GM12873 (cell line): ENCODE data around the gene EMC9.

ENCODE experiments used
- TF ChIP-seq, protein P1 (sequence below): IDR thresholded peaks from 2 replicates; pipeline ENCODE4 v1.5.1; 2012; ENCODE audit warnings: low read depth, mild to moderate bottlenecking, moderate library complexity, low read length, control low read depth; ENCODE audit not compliant: insufficient read depth; ENCODE audit errors: missing control alignments

Gene EMC9

GRCh38 chr14:24115422-24116127 lies 25.8 kb downstream of the EMC9 start:
- TF ChIP-seq, protein P1, sequence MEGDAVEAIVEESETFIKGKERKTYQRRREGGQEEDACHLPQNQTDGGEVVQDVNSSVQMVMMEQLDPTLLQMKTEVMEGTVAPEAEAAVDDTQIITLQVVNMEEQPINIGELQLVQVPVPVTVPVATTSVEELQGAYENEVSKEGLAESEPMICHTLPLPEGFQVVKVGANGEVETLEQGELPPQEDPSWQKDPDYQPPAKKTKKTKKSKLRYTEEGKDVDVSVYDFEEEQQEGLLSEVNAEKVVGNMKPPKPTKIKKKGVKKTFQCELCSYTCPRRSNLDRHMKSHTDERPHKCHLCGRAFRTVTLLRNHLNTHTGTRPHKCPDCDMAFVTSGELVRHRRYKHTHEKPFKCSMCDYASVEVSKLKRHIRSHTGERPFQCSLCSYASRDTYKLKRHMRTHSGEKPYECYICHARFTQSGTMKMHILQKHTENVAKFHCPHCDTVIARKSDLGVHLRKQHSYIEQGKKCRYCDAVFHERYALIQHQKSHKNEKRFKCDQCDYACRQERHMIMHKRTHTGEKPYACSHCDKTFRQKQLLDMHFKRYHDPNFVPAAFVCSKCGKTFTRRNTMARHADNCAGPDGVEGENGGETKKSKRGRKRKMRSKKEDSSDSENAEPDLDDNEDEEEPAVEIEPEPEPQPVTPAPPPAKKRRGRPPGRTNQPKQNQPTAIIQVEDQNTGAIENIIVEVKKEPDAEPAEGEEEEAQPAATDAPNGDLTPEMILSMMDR: no peak

- TF ChIP-seq, protein P1: no peak
These were observed 26.6 kb downstream of the EMC9 start, which contains the start of the genes DCAF11 and NRL for GRCh38 chr14:24114532-24115421. TSS of gene DCAF11 (plus strand) at chr14:24114777. CDS start at chr14:24115595, 818 bp downstream. TSS of gene NRL (minus strand) at chr14:24114949. CDS start at chr14:24082848, 32,101 bp downstream.

DNA sequence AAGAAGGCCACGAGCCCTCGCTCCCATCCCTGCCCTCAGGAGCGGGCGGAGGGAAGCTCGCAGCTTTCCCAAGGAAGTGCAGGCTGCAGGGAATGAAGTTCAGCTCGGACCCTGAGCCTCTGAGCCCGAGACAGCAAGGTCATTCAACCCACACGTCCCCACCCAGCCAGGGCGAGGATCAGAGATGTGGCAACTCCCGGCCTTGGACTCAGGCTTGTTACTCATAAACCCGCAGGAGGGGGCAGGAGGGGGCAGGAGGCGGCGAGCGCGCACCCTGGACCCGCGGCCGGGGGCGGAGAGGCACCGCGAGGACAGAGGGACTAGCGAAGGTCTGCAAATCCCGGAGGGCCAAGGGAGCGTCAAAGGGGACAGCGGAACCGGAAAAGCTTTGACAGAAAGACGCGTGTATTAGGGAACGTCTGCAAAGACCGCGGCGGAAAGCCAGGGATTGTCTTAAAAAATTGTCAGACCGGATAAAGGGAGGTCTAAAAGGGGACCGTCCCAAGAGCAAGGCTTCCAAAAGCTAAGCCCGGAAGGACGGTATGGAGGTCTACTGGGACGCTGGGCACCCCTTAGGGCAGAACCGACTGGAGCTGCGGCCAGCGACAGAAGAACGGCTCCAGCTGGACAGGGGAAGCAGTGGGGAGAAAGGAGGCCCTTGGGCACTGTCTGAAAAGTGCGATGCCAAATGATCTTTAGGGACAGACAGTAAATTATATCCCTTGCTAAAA lies 27.4 kb downstream of the EMC9 start:
- TF ChIP-seq, protein P1: no peak

GRCh38 chr14:24113379-24113800 lies 28.0 kb downstream of the EMC9 start:
- TF ChIP-seq, protein P1: no peak

DNA sequence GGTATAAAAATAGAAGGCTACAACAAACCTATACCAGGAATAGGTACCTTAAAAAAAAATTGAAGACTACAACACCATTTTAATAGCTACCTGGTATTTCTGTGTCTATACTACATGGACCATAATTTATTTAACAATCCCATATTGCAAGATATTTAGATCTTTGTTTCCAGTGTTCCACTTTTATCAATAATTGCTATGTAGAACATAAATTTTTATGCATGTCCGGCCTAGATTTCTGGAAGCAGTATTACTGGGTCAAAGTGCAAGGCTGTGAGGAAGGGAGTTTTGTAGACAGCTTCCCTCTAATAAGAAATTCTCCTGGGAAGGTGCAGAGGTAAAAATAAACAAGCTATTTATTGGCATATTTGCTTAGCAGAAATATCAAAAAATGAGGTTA lies 30.9 kb downstream of the EMC9 start:
- TF ChIP-seq, protein P1: no peak

DNA sequence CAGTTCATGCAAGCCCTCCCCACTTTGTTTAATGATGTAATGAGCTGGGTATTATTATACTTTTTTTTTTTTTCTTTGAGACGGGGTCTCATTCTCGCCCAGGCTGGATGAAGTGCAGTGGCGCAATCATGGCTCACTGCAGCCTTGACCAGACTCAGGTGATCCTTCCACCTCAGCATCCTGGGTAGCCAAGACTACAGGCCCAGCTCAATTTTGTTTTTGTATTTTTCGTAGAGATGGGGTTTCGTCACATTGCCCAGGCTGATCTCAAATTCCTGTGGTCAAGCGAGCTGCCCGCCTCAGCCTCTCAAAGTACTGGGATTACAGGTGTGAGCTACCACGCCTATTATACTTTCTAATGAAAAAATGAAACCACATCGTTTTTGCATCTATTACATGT lies 31.3 kb downstream of the EMC9 start:
- TF ChIP-seq, protein P1: no peak
